ENCODE data around the gene AMBN. TPM values are rescaled to one million over a fixed set of nuclear protein-coding genes. Genes with fewer than 3 reads are reported as not detected.

Gene AMBN
- total and polyA plus RNA-seq, 2 of the 13 experiments (the other 11 are each of a cell fraction or from before 2014, with no cell fraction given) = not detected

- ChIA-PET POLR2A (no interaction called here), CTCF (ENCODE audit: low intra/inter-chr PET ratio, low total read pairs) (no interaction called here)
- H3K9ac ChIP-seq (ENCODE audit: insufficient read depth, low read depth, low read length) = no peak overlapping the region
- H3K4me3 ChIP-seq (replicated peaks in 1 of 3; ENCODE audit: insufficient read depth in 1 of 3, low read depth in 2 of 3, low read length in 3 of 3) = no peak overlapping the region
- H3K36me3 ChIP-seq (replicated peaks in 1 of 2; ENCODE audit: control insufficient read depth in 1 of 2, insufficient read depth in 2 of 2, low read length in 2 of 2) = no peaks in the 10 kb centered on the region
- DNase-seq (ENCODE audit: low spot score) = no peak
- TF ChIP-seq ZC3H4 (CRISPR knock-in tag; IDR thresholded peaks at IDR 0.05; ENCODE audit: borderline replicate concordance) = no peak
- TF ChIP-seq PBX2 (CRISPR knock-in tag; IDR thresholded peaks at IDR 0.05) = no peak
- TF ChIP-seq ZBTB7B (CRISPR knock-in tag; IDR thresholded peaks at IDR 0.05) = no peak
- TF ChIP-seq ZNF276 (CRISPR knock-in tag; IDR thresholded peaks at IDR 0.05; ENCODE audit: low read depth) = no peak
- TF ChIP-seq SRF (IDR thresholded peaks at IDR 0.05; ENCODE audit: low read depth, low read length) = no peak
- TF ChIP-seq ZNF782 (CRISPR knock-in tag; IDR thresholded peaks at IDR 0.05; ENCODE audit: borderline replicate concordance) = no peak
- TF ChIP-seq ZNF556 (CRISPR knock-in tag; IDR thresholded peaks at IDR 0.05; ENCODE audit: borderline replicate concordance) = no peak
- no peak for TF ChIP-seq RAD21 (CRISPR knock-in tag; IDR thresholded peaks at IDR 0.05)
- in situ Hi-C loops (cut with HindIII; ENCODE audit: extremely low pct_ligation_motif_present, low pct_unique_long_range_greater_than_20kb) (no loop called here), intact Hi-C loops (cut with micrococcal nuclease; ENCODE audit: unreplicated experiment) (no loop called here)
- 91% methylated on average over 3 of the region's 3 CpGs for WGBS (ENCODE audit: low lambda C conversion rate)
- no TSS peak for BruUV-seq (replicated peaks)
- H3K9me3 ChIP-seq (ENCODE audit: low read length) = no peaks in the 10 kb centered on the region
- H3K79me2 ChIP-seq (ENCODE audit: insufficient read depth, low read length) = no peaks in the 10 kb centered on the region
- no peak for FAIRE-seq
- no peak for ATAC-seq
- H3K27ac ChIP-seq (ENCODE audit: extremely low read length, insufficient read depth, low read length) = no peak overlapping the region
- no peak overlapping the region for H3K4me2 ChIP-seq (ENCODE audit: low read depth, low read length)
- H4K20me1 ChIP-seq (ENCODE audit: insufficient read depth, low read length) = no peaks in the 10 kb centered on the region
- no peak overlapping the region for H2AFZ ChIP-seq (ENCODE audit: low read length)
- peaks cover 7% of the 10 kb centered on the region; the same call in 1 of the 2 replicates for H3K4me1 ChIP-seq (ENCODE audit: insufficient read depth, low read length)
- H3K27me3 ChIP-seq (ENCODE audit: control insufficient read depth in 1 of 2, insufficient read depth in 2 of 2, low read length in 2 of 2) = peaks cover 0 to 3% of the 10 kb centered on the region in 2 experiments; a peak in 1 of 5 replicates
Measured at GRCh38 chr4:70614184-70614555, 22.1 kb downstream of the AMBN start.
